Bone marrow (tissue), 2 donors: Measurements from ENCODE around the gene ANKRD33B.
A peak's percentile ranks its signal among the peaks of the same experiment; 100 is the strongest.
"Not testable (repeated sequence)": the region's sequence is repeated elsewhere in the genome, so short reads cannot be mapped to it uniquely, and the experiment has no call there.

Experiments
- DNase-seq, 2 donors: peaks; one replicate each; lab custom pipeline; 2025; lab: John Stamatoyannopoulos, UW

The ANKRD33B gene

DNA sequence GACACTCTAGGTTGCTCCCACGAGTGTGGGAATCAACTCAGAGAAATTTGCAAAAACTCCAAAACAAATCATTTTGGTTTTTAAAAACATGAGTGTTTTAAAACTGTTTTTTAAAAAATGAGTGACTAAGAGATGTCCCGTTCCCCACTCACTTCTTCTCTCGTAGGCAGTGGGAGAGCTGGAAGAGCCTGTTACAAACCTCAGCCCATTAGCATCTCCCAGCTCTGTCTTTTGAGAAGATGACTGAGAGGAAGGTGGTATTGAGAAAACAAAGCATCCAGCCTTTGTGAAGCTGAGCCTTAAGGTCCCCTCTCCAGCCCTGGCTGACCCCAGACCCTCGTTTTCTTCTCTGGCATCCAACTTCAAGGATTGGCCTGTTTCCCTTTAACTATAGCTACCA is 4.7 kb upstream of the ANKRD33B start:
- DNase-seq = no peak

DNA sequence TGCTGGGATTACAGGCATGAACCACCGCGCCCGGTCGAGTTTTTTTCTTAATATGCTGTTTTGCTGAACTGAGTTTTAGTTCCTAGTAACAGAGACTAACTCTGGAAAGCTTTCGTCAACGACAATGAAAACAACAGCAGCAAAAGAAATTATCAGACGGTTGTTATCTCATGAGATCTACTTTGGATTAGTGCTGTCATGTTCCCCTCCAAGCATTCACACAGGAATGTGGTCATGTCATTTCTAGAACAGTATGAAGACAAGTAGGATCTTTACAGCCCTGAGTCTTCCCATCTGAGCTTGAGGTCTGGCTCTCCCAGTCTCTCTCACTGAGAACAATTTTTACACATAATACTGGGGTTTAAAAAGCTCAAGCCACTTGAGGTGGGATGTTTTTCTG is 4.0 kb upstream of the ANKRD33B start:
- DNase-seq = no peak

DNA sequence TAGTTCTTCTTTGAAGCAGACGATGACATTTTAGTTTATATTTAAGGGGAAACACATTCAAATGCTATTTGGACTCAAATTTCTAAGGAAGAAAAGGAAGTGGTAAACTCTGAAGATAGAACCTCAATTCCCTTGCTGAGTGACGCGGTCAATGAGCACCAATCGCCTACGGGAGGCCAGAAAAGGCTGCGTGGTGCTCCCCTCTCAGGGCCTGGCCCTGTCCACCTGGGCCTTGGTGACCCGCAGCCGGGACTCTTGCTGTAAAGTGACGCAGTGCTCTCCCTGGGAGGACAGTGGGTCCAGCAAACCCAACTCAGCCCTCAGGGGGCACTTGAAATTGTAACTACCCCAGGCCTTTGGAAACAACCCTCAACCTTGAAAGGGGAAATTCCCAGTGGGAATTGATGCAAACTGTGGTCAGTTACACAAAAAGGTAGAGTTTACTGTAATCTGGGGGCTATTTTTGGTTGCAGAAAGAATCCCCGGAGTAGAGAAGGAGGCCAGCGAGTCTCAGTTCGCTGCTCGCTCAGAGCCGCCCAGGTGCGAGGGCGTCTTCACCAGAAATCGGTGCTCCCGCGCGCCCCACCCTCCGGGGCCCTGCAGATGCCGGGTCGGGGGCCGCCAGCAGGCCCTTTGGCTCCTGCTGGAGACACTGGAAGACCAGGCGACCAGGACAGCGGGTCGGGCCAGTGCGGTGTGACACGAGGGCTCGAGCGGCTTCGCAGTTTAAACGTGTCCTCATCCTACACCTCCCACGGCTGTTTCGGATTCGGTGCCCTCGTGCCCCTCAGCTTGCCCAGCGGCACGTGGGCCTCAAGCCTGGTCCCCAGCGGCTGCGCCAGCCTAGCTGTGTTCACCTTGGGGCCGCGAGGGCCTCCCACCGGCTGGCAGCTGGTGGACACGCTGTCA is 1.4 kb upstream of the ANKRD33B start:
- no peak for DNase-seq

DNA sequence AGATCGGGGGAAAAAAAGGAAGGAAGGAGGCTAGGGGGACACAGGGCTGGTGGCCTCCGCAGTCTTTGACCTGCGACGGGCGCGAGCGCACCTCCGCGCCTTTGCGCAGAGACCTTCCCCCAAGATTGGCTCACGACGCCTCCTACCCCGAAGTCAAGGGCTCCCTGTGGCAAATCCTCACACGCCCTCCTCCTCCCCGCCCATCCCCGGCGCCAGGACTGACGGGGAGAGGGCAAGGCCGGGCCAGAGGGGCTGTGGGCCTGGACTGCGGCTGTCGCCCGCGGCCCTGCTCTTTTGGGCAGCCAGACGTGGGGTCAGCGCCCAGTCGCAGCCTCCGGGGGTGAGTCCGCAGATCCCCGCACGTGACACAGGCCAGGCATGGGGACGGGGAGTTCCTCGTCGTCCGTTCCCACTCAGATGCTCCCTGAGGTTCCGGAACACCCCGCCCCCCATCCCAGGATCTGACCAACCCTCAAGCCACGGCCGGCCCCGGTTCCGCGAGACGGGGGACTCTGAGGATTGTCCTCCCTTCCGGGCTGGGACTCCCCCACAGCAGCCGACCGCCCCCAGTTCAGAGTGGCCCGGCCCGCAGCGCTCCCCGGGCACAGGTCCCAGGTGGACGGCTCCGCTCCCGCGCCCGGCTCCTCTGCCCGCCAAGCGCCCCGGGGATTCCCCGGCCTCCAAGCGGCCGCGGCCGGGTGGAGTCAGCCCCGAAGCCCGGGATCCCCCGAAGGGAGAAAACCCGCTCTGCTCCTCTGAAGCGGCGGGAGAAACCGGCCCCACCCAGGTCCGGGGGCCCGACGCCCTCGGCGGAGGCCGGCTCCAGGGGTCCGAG is 543 bp upstream of the ANKRD33B start:
- peak in 1 of 2 donors; percentile 64 for DNase-seq

DNA sequence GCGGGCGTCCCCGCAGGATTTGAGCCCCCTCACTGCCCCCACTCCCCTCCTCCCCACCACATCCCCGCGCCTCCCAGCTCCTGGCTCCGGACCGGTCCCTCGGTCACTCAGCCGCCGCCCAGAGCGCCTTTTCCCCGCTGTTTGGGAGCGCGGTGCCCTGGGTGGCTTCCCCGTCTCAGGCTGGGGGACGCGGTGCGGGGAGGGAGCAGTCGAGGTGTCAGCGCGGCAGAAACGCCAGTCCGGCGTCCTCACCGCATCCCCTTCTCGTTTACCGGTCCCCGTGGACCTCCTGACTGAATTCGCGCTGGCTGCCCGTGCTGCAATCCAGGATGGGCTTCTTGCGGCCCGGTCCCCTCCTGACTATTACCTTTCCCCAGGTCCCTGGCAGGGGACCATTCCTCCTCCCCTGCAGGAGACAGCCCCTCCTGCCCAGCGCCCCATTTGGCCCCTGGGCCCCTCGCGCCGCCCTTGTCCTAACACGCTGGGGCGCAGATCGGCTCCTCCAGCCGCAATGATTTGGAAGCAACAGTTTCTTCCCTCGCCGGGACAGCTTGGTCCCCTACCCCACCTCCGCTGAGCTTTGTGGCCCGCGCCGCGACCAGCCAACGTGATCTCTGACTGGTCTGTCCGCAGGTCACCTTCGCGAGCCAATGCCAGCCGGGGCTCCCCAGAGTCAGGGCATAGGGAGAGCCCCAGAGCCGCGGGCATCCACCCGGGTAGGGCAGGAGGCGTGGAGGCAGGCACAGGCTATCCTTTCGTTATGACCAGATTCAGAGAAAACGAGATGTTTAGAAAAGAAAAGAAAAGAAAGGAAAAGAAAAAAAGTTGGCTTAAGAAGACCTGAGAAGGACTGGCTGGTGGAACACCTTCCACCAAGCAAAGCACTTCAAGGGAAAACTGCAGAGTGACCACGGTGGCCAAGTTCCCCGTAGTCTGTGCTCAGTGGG is 1.2 kb downstream of the ANKRD33B start:
- DNase-seq = no peak

DNA sequence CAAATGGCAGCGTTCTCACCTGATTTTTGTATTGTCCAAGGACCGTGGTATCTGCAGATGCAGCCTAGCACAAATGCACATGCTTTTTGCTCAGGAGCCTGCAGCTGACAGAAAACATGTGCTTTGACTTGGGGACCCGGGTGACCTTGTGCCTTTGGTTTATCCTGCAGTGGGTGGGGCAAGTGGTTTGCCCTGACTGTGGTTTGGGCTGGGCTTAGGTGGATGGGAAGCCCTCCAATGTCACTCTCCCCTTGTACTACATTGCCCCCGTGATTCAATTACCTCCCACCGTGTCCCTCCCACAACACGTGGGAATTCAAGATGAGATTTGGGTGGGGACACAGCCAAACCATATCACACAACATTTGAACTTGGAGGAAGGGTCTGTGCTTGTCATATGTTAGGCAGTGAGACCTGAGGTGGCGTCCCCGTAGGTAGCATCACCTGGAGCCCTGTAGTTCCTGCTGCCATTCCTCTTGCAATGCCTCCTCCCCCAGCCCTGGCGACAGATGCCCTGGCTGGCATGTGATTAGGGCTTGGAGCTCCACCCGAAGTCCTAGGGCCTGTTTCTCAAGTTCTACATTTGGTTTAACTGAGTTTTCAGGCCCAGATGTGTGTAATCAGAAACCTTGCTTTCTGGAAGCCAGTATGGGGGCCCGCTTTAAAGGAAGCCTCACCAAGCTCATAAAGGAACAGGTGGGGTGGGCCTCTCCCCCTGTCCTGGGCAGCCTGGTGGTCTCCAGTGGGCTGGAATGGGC is 2.1 kb downstream of the ANKRD33B start:
- no peak for DNase-seq

DNA sequence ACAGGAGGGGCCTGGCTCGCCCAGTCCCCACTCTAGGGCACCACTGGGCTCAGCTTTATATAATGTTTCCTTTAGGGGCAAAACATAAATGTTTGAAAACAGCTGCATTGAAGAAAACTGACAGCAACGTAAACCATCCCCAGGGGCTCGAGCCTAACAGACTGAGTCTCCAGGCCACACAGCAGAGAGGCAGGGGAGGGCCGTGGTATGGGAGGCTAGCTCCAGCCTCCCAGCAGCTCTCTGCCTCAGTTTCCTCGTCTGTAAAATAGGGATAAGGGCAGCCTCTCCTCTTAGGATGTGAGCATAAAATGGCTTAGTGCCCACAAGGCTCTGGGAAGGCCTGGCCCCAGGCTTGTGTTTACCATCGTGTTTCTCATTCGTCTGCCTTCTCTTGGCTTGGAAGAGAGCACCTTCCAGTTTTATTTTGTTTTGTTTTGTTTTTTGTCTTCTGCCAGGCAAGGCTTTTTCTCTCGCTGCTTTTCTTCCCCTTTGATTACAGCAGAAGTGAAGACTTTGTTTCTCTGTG is 2.7 kb downstream of the ANKRD33B start:
- DNase-seq = no peak

DNA sequence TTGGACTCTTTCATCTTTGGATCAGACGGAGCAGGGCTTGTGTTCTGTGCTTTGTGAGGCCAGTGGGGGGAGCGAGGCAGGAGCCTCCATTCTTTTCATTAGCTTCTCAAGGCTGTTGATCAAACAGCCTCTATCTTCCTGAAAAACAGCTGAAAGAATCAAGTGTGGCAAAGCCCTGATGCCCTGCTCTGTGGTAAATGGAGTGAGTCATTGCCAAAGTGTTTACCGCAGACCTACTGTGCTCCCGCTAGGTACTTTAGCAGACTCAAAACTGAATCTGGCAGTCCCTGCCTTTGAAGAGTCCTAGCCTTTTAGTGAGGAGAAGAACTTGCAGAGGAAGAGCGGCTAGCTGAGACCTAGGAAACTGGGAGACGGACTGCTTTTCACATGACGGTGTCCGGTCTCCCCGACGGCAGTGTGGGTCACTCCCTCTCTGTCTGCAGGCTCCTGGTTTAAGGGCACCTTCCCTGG is 3.3 kb downstream of the ANKRD33B start:
- no peak for DNase-seq

DNA sequence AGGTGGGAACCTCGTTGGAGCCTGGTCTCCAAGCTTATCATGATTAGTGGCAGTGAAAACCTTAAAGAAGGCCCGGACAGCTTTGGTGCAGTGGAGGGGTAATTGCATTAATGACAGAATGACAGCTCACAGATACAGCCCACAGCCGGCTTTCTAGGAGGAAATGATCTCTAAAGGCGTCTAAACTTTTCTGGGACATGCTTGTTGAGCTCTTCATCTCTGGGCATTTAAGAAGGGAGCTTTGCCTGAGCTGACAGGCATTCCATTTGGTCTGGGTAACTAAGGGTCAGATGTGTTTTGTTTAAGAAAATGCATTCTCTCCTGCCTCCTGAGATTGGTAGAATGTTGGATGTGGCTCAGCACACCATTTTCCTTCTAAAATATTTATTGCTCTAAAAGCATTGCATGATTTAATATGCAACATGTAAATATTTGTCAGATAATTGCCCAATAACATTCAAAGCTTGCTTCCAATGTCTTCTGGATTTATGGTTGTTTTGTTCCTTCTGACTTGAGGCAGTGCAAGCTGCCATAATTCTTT is 4.0 kb downstream of the ANKRD33B start:
- no peak for DNase-seq

DNA sequence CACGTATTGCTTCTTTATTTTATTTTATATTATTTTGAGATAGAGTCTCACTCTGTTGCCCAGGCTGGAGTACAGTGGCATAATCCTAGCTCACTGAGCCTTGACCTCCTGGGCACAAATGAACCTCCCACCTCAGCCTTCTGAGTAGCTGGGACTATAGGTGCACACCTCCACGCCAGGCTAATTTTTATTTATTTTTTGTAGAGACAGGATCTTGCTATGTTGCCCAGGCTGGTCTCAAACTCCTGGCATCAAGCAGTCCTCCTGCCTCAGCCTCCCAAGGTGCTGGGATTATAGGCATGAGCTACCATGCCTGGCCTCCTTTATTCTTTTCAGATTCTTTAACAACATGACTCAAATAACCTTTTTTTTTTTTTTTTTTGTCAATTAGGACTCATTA is 6.7 kb downstream of the ANKRD33B start:
- not testable (repeated sequence) for DNase-seq

DNA sequence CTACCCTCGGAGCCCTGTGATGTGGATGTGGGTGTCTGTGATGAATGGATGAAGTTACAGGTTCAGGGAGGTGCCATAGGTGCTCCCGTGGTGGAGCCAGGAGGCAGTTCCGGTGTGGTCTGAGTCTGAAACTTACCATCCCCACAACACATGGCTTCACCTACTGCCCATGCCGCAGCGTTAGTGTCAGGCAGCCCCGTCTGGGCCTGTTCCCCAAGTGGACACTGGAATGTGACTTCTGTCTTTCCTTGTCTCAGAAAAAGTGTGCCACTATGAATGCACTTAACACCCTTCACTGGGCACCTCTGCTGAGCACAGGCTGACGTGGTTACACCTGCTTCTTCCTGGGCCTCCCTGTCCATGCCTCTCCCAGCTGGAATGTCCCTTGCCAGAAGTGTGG is 8.6 kb downstream of the ANKRD33B start:
- DNase-seq = no peak

DNA sequence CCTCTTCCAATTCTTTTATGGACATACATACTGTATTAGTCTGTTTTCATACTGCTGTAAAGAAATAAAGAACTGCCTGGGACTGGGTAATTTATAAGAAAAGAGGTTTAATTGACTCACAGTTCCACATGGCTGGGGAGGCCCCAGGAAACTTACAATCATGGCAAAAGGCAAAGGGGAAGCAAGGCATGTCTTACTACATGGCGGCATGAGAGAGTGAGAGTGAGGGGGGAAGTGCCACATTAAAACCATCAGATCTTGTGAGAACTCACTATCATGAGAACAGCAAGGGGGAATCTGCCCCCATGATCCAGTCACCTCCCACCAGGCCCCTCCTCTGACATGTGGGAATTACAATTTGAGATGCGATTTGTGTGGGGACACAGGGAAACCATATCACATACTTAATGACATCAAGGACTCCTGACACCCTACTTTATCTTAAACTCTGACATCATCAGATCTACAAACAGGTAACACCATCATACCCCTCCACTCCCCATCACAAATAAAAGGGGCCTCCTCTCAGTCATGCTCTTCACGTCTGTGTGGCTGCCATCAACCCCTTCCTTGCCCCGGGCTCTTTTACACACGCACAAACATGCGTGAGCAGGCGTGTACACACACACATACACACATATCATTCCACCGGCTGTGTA is 9.7 kb downstream of the ANKRD33B start:
- DNase-seq = no peak

DNA sequence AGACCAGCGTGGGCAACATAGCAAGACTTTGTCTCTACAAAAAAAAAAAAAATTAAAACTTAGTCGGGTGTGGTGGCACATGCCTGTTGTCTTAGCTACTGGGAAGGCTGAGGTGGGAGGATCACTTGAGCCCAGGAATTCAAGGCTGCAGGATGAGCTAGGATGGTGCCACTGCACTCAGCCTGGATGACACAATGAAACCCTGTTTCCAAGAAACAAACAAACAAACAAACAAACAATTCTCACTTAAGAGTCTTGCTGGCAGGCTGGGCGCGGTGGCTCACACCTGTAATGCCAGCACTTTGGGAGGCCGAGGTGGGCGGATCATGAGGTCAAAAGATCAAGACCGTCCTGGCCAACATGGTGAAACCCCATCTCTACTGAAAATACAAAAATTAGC is 11.0 kb downstream of the ANKRD33B start:
- not testable (repeated sequence) for DNase-seq

DNA sequence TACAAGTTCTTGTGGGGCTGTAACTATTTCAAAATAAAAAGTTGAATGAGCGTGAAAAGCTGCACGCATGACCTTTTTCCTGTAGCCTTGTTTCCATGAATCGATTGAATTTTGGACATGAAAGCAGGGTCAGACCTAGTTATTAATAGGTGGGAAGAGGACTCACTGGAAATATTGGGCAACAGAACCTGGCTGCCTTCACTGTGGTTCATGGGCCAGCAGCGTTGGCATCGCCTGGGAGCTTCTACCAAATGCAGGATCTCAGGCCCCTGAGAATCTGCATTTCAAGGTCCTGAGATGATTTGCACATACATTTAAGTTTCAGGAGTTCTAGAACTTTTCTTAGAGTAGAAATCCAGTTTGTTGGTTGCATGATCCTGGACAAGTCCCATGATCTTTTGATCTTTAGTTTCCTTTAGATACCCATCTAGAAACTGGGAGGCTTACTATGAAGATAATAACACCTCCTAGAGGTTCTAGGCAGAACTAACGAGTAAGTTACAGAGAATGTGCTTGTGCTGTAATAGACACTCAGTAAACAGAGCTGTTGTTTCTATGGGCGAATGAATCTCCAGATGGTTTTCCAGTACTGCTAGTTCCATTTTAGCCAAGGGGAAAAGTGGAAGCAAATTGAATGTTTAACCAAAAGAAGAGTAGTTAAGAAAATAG is 12.4 kb downstream of the ANKRD33B start:
- DNase-seq = no peak

DNA sequence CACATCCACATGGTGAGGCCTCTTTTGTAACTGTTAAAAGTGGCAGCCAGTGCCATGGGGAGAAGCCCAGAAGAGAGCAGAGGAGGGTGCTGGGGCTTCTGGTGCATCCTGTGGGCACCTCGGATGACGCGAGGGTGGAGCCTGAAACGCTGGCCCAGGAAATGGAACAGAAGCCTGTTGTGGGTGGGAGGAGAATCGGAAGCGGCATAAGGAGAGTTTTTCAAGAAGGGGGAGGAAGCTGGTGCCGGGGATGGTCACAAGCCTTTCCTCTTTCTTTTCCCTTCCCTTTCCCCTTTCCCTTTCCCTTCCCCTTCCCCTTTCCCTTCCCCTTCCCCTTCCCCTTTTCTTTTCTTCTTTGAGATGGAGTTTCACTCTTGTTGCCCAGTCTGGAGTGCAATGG is 12.9 kb downstream of the ANKRD33B start:
- DNase-seq = no peak

DNA sequence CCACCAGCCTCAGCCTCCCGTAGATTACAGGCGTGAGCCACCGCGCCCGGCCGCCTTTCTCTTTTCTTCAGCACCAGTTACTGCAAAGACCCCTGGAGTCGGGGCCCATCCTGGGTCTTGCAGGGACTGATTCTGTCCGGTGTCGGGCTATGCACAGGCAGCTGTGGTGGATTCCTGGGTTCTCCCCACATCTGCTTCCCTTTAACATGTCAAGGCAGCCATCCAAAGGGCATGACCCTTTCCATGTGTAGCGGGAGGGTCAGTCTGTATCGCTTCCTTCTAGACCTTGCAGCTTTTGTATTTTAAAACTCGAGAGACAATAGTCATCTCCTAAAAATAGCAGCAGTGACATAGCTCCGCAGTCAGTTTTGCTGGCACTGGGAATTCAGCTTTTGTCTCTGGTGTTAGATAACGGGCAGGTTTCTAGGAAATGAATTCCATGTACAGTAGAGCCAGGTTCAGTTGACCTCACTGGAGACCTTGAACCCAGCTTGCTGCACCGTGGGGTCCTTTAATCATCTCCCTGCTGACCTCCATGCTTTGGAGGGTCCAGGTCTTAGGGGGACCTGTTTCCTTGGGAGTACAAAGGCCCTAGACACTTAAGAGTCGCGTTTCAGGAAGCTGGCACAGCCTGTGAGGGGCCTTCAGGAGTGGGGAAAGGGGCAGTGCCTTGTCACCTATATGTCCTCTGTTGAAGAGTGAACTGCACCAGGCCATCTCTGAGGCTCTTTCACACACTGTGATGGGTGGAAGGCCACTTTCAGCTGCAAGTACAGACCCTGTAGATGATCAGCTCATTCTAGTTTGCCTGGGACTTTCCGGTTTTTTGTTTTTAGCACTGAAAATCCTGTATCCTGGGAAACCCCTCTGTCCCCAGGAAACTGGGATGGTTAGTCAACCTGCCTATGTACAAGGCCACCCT is 13.8 kb downstream of the ANKRD33B start:
- DNase-seq = no peak

DNA sequence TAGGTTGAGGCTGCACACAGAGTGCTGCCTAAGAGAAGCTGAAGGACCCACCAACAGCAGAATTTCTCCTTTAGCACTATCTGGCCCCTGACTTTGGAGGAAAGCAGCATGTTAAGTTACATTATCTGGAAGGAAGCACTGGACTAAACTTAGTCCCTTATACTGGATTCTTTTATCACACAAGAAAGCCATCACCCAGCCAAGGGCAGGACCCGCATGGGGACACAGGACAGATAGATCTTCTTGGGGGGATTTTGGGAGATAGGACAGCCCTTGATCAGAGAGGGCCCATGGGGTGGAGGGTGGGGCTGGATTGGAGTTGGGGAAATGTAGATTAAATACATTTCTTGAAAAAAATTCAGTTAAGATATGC is 14.4 kb downstream of the ANKRD33B start:
- no peak for DNase-seq

DNA sequence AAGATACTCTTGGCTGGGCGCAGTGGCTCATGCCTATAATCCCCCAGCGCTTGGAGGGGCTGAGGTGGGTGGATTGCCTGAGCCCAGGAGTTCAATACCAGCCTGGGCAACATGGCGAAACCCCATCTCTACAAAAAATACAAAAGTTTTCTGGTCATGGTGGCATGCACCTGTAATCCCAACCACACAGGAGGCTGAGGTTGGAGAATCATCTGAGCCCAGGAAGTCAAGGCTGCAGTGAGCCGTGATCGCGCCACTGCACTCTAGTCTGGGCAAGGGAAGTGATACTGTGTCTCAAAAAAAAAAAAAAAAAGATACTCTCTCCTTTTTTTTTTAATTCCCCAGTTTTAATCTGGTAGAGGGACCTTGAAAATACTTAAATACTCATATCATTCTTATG is 15.0 kb downstream of the ANKRD33B start:
- no peak for DNase-seq
